ENCODE data around the gene CDKN2D.

- TF ChIP-seq MLLT1 (IDR thresholded peaks at IDR 0.05) (0 out of 2 replicates have a peak, but pooled peaks have one; percentile 28), CEBPB (IDR thresholded peaks at IDR 0.05; ENCODE audit: borderline replicate concordance in 1 of 2, low read depth in 2 of 2, low read length in 2 of 2) (no peak), POLR2AphosphoS5 (IDR thresholded peaks at IDR 0.05; ENCODE audit: low read length) (no peak), KDM1A (IDR thresholded peaks at IDR 0.05; ENCODE audit: borderline replicate concordance) (no peak), EZH2 (IDR thresholded peaks at IDR 0.05; ENCODE audit: borderline replicate concordance, control insufficient read depth, low read depth, low read length) (no peak), CTCF (IDR thresholded peaks at IDR 0.05 in 2 of 3, conservative IDR thresholded peaks at IDR 0.05 in 1 of 3; ENCODE audit: control insufficient read depth in 2 of 3, extremely low read depth in 1 of 3, insufficient read depth in 1 of 3, low read depth in 3 of 3, low read length in 3 of 3) (peak; percentile 99 to 100 (median 100); a peak in 5 of 6 replicates), CBX3 (IDR thresholded peaks at IDR 0.05; ENCODE audit: borderline replicate concordance, low read depth) (no peak), SMC3 (IDR thresholded peaks at IDR 0.05; ENCODE audit: borderline replicate concordance, low read length) (peak; percentile 100), CHD1 (IDR thresholded peaks at IDR 0.05; ENCODE audit: low read depth, low read length) (no peak), NKRF (conservative IDR thresholded peaks at IDR 0.05) (0 out of 2 replicates have a peak, but pooled peaks have one; percentile 26), CBFB (IDR thresholded peaks at IDR 0.05; ENCODE audit: low read depth) (no peak)
Observed at GRCh38 chr19:10580979-10581631, 12.3 kb upstream of the CDKN2D start.

Measured in GM12878 (cell line).